Ishikawa (cell line): ENCODE data around the gene NLE1.

ENCODE experiments used
- NFIC ChIP-seq: IDR thresholded peaks from 2 replicates; pipeline ENCODE4 v1.6.1; 2012
- TCF12 ChIP-seq: IDR thresholded peaks from 2 replicates; pipeline ENCODE4 v1.6.1; 2012; ENCODE audit warnings: low read depth
- TF ChIP-seq, protein P1 (sequence below): IDR thresholded peaks from 2 replicates; pipeline ENCODE4 v1.6.1; 2012; ENCODE audit warnings: low read depth, mild to moderate bottlenecking

DNA sequence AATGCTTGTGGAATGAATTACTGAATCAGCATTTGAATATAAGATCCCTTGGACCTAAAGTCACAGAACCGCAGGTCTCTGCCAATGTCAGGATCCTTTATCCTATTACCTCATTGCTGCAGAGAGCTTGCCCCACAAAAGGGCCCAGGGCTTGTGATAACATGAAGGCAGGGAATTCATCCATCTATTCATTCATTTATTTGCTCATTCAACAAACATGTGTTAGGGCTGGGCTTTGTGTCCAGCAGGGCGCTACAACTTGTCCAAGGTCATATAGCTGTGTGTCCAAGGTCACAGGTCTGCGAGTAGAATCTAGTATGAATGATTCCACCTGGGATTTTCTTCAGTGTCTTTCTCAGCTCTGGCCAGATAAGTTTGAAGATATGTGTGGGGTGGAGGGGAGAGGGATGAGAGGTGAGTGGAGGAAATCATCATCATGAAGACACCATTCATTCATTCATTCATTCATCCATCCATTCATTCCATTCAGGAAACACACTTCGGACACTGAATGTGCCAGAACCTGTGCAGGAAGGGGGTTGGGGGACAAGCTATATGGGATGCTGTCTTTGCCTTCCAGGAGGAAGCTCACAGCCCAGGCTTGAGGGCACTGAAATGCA is 4.2 kb upstream of the NLE1 start:
- TF ChIP-seq NFIC: no peak
- TF ChIP-seq, protein P1, sequence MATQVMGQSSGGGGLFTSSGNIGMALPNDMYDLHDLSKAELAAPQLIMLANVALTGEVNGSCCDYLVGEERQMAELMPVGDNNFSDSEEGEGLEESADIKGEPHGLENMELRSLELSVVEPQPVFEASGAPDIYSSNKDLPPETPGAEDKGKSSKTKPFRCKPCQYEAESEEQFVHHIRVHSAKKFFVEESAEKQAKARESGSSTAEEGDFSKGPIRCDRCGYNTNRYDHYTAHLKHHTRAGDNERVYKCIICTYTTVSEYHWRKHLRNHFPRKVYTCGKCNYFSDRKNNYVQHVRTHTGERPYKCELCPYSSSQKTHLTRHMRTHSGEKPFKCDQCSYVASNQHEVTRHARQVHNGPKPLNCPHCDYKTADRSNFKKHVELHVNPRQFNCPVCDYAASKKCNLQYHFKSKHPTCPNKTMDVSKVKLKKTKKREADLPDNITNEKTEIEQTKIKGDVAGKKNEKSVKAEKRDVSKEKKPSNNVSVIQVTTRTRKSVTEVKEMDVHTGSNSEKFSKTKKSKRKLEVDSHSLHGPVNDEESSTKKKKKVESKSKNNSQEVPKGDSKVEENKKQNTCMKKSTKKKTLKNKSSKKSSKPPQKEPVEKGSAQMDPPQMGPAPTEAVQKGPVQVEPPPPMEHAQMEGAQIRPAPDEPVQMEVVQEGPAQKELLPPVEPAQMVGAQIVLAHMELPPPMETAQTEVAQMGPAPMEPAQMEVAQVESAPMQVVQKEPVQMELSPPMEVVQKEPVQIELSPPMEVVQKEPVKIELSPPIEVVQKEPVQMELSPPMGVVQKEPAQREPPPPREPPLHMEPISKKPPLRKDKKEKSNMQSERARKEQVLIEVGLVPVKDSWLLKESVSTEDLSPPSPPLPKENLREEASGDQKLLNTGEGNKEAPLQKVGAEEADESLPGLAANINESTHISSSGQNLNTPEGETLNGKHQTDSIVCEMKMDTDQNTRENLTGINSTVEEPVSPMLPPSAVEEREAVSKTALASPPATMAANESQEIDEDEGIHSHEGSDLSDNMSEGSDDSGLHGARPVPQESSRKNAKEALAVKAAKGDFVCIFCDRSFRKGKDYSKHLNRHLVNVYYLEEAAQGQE: no peak
- TF ChIP-seq TCF12: no peak
